GM18873 (cell line): ENCODE measurements around the gene C16orf74.

ENCODE experiments used
- ATAC-seq: cut with Tn5 transposase; IDR thresholded peaks from one replicate; pipeline ENCODE4 v1.9.1; 2021; ENCODE audit warnings: mild to moderate bottlenecking, moderate library complexity, moderate number of reproducible peaks; ENCODE audit not compliant: unreplicated experiment, low FRiP score

Gene C16orf74

DNA sequence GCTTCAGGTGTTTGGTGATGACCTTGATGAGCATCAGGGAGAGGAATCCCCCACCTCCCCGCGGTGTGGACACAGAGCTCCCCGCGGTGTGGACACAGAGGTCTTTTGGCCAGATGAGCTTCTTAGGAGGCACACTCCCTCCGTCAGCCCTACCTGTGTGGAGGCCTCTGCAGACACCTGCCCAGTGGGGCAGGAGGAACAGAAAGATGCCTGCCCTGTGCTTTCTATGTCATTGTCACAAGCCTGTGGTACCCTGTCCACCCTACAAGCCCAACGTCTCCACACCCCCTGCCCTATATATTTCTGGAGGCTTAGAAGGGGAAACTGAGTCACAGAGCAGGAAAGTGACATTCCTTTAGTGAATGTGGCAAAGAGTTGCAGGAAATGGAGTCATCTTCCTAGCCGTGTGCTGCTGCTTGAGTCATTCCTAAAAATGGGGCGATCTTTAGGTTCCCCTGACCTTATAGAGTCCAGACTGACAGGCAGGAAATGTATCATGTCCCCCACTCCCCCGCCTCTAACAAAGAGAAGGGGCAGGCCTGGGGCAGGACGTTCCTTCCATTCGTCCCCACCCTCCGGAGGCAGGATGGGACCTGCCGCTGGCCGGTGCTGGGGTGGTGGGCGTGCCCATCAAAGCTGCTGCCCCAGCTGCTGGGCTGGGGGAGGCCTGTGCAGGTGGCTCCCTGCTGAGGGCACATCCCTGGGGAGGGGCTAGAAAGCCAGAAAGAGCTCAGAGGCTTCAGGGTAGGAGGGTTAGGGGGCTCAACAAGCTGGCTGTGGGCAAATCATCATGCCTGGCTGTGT lies 1.0 kb upstream of the C16orf74 start:
- no peak for ATAC-seq

DNA sequence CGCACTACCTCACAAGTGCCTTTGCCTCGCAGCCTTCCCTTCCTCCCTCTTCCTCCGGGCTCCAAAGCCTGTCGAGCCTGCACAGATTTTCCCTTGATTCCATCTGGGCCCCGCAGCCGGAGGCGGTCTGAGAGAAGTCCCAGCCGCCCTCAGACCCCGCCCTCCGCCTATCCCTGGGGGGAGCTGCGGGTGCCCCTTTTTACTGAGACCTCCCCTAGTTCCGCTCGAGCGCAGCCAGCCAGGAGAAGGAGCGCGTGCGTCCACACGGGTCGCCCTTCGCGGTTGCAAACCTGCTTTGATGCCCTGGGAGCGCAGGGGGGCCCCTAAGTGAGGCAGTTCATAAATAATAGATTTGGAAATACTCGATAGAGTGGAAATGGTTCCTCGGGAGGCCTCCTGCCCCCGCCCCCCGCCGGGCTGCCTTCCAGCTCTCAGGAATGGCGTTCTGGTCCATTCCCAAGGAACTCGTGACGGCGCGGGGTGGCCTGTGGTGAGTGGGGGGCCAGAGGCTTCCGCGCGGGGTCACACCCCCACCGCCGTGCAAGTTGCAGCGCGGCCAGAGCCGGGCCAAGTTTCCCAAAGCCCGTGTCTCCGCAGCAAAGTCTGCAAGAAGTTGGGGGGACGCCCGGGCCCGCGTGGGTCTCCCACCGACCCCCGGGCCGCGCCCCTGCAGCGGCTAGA lies 610 bp downstream of the C16orf74 start:
- ATAC-seq: no peak

GRCh38 chr16:85749771-85750145 lies 1.1 kb downstream of the C16orf74 start:
- ATAC-seq: no peak

- ATAC-seq: no peak
These were observed 4.3 kb downstream of the C16orf74 start for GRCh38 chr16:85746460-85747215.

GRCh38 chr16:85738923-85739715 lies 11.8 kb downstream of the C16orf74 start:
- ATAC-seq: no peak

GRCh38 chr16:85736921-85737320 lies 14.0 kb downstream of the C16orf74 start:
- no peak for ATAC-seq

GRCh38 chr16:85735946-85736345 lies 14.9 kb downstream of the C16orf74 start:
- ATAC-seq: no peak

DNA sequence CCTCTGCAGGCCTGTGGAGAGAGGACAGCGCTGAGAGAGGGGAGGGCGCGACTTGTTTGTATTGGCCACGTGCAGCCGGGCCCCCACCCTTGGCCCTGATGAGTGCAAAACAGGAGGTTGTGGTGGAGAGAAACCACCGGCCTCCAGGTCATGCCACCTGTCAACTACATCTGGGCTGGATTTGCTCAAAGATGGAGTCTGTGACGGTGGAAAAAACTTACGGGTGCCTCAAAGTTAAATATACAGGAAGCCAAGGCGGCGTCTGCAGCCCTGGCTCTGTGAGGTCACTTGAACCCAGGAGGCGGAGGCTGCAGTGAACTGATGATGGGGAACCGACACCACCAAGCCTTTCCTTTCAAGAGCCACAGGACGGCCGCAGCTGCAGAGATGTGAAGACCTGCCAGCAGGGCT lies 15.7 kb downstream of the C16orf74 start:
- no peak for ATAC-seq

DNA sequence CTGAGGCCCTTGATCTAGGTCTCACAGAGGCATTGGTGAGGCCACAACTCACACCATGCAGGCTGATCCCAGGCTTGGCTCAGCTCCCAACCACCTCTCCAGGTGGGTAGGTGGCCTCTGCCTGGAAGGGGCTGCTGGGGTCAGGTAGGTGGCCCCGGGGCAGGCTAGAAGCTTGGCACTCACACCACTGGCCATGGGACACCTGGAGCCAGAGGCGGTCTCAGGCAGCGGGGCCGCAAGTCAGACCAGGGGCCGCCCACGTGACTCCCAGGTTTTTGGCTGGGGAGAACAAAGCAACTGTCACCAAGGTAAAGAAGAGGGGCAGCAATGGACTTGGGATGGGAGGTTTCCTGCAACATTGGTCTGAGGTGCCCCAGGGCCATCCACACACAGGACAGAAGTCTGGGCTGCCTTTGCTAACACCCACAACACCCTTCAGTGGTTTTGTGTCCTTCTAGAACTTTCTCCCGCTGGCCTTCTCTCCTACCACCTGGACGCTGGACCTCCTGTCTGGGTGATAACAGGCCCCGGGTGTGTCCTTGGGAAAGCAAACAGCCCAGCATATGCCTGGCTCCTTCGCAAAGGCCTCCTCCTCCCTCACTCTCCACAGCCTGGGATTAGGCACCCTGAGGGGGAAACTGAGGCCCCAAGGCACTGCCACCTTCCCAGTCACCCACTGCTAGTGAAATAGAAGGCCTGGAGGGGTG lies 16.4 kb downstream of the C16orf74 start:
- no peak for ATAC-seq

- ATAC-seq: no peak
These were observed 17.1 kb downstream of the C16orf74 start for GRCh38 chr16:85733839-85734170.

DNA sequence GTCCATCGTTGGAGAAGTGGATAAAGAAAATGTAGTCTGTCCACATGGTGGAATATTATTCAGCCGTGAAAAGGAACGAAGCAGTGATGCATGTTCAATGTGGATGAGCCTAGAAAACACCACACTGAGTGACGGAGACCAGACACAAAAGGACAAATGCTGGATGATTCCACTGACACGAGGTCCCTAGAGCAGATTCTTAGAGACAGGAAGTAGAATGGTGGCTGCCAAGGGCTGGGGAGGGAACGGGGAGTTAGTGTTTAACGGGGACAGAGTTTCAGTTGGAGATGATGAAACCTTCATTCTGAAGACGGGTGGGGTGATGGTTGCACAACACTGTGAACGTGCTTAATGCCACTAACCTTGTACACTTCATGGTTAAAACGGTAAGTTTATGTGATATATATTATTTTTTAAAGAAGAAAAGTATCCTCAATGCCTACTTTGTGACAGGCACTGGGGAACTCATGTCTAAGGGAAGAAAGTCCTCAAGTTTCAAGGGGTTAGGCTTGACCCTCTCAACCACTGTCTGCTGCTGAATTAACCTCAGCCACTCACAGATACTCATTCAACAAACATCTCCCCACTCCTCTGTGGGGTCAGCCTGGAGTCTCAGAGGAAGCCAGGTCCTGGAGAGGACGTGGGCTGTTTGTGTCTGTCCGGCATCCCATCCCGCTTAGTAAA lies 17.6 kb downstream of the C16orf74 start:
- ATAC-seq: no peak

DNA sequence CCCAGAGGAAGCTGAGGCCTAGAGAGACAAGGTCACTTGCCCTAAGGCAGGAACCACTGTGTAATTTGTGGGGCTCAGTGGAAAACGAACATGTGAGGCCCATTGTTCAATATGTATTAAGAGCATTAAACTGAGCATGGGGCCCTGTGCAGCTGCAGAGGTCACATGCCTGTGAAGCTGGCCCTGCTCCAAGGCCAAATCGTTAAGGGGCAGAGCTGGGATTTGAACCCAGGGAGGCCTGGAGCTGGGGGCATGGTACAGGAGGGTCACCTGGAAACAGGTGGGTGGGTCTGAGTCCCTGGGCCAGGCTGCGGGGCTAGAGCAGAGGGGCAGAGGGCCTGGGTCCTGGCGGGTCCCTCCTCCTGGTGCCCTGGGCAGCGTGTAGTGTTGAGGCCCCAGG lies 19.7 kb downstream of the C16orf74 start:
- ATAC-seq: no peak

- ATAC-seq: no peak
These were observed 20.8 kb downstream of the C16orf74 start for GRCh38 chr16:85730186-85730465.

DNA sequence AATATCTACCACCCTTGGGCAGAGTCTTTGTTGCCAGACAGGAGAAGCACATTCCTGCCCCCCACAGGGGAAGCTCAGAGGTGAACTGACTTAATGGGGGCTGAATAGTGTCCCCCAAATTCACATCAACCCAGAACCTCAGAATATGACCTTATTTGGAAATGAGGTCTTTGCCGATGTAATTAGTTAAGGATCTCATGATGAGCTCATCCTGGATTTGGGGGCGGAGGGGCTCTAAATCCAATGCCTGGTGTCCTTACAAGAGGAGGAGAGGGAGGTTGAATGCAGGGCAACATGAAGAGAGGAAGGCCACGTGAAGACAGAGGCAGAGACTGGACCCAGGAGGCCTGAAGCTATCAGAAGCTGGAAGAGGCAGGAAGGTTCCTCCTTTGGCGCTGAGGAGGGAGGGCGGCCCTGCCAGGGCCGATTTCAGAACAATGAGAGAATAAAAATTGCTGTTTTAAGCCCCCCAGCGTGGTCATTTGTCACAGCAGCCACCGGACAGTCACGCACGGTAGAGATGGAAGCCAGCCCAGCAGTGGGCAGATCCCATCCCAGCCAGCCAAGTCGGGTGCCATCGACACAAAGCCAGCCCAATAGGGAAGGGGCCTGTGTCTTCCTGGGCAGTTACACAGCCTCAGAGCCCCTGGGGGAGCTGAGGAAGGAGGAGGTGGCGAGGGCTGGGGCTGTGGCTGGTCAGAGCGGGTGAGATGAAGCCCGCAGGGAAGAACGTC lies 21.3 kb downstream of the C16orf74 start:
- ATAC-seq: no peak

- no peak for ATAC-seq
These were observed 22.0 kb downstream of the C16orf74 start for GRCh38 chr16:85728879-85729278.

DNA sequence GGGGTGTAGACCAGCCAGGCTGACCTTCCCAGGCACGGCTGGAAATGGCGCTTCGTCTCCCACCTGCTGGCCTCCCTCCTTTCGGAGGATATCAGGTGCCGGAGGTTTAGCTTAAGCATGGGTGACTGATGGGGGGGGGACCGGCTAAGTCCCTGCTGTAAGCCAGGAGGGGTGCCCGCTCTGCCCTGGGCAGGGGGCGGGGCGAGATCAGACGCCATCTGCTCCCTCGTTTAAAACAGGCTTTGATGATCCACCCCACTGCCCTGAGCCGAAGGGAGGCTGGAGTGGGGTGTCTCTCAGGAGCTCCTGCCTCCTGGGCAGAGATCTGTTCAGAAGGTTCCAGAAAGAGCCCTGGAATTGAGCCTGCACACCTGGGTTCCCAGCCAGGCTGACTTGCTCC lies 26.0 kb downstream of the C16orf74 start:
- ATAC-seq: no peak

DNA sequence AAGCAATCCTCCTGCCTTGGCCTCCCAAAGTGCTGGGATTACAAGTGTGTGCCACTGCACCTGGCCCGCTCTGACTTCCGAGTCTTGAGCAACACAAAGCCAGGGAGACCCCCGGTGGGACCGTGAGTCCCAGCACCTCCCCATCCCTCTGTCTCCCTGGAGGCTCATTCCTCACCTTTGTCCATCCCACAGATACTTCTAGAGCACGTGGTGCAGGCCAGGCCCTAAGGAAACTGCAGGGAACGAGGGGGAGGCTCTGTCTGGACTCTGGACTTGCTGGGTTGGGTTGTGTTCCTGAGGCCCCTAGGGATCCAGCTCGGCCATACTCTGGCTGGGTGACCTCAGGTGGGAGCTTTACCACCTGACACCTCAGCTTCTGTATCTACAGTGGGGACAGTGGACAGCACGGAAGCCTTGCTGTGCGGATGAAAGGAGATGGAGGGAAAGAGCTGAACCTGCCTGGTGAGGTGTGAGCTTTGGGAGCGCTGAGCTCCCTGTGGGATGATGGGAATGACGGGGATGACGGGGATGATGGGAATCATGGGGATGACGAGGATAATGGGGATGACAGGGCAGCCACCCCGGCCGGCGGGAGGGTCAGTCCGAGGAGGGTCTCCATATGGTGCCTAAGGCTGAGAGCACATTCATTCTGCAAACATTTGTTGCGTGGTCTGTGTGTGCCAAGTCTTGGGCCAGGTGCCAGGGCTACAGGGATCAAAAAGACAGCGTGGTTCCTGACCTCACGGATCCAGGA lies 26.6 kb downstream of the C16orf74 start:
- ATAC-seq: no peak

DNA sequence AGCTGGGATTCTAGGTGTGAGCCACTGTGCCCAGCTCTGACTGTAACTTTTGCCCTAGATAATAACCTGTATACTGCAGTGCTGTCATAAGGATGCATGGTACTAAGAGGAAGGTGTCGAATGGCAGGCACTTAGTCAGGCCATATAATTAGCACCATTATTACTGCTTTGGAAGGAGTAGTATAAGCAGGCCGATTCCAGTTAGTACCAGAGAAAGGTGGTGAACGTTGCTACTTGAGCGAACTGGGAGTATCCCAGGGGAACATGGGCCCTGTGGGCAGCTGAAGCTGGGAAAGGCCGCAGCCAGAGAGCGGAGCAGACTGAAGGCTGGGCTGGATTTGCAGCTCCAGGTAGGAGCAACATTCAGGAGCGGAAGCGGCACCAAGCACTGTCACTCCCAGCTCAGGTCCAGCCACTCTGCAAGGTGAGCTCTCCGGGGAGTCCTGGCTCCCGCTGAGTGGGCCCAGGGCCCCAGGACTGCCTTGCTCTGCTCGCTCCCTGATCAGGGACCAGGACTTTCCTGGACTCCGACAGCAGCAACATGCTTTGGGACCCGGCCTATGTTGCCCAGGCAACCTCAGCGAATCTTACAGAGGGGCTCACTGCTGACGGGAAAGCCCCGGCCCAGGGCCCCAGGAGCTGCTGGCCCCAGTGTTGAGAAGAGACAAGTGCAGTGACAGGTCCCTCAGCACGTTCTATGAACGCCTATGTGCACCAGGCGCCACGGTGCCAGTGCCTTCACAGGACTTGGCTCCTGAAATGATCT lies 28.6 kb downstream of the C16orf74 start:
- no peak for ATAC-seq
